AG04449 (cell line): Measurements from ENCODE around the gene SNRK.

Experiments used
- CTCF ChIA-PET: fragments of 350-600 bp; formaldehyde crosslinking; extraction: SDS; loops from one replicate; lab custom pipeline; 2021; ENCODE audit warnings: antibody characterized with exemption; lab: Yijun Ruan, JAX
- POLR2A ChIA-PET: fragments of 400-600, 350-600 bp; formaldehyde crosslinking; extraction: SDS; loops from one replicate; lab custom pipeline; 2020; ENCODE audit warnings: antibody characterized with exemption, inconsistent platforms; lab: Yijun Ruan, JAX
- DNase-seq: peaks from one replicate; pipeline ENCODE4 v3.0.0-alpha.2; 2010; ENCODE audit warnings: low read depth, low spot score
- H3K4me3 ChIP-seq: 2 replicates; pipeline ENCODE4 v1.5.1; 2011; ENCODE audit warnings: low read depth, mild to moderate bottlenecking, control low read depth, low read length
- TF ChIP-seq, protein P1 (sequence below): IDR thresholded peaks from one replicate; pipeline ENCODE4 v1.5.1; 2011; ENCODE audit warnings: mild to moderate bottlenecking, moderate library complexity, low read length, control low read depth, inconsistent platforms; ENCODE audit not compliant: insufficient read depth; ENCODE audit errors: missing control alignments

Gene SNRK

DNA sequence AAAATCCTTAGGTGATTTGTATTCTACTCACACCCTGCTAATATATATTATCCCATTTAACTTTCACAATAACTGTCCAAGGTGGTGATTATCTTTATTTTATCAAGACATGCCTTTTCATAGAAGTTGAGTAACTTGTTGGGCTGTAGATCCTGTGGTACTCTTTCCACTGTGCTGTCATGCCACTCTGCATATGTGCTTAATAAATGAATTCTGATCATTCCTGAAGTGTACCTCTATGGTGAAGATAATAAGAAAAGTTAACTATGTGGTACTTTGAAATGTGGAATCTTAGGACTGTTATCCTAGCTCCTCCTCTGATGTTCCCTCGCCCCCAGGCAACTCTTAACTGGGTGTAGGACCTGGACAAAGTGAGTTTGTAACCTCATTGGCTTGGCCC is 5.2 kb downstream of the SNRK start:
- POLR2A ChIA-PET: no interaction called here

DNA sequence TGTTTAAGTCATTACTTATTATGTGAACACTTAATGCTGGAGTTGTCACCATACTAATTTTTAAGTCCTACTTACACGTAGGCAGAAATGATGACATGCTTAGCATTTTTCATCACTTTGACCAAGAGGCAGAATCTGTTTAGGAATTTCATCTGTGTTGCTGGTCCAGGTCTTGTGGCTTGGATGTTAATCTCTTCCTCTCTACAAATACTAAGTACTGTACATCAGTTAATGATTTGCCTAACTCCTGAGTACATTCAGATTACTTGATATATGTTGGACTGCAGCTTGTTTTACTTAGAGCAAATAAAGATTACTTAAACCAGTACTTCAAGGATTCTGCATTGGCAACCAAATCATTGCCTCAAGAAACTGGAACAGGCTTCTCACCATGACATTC is 8.6 kb downstream of the SNRK start:
- no peak overlapping the region for H3K4me3 ChIP-seq
- POLR2A ChIA-PET: interaction anchor here (0.6 kb wide), 1 partner anchor 85 kb away, joined by 3 read pairs; no protein-coding TSS in a partner anchor
- no peak for DNase-seq
- TF ChIP-seq, protein P1, sequence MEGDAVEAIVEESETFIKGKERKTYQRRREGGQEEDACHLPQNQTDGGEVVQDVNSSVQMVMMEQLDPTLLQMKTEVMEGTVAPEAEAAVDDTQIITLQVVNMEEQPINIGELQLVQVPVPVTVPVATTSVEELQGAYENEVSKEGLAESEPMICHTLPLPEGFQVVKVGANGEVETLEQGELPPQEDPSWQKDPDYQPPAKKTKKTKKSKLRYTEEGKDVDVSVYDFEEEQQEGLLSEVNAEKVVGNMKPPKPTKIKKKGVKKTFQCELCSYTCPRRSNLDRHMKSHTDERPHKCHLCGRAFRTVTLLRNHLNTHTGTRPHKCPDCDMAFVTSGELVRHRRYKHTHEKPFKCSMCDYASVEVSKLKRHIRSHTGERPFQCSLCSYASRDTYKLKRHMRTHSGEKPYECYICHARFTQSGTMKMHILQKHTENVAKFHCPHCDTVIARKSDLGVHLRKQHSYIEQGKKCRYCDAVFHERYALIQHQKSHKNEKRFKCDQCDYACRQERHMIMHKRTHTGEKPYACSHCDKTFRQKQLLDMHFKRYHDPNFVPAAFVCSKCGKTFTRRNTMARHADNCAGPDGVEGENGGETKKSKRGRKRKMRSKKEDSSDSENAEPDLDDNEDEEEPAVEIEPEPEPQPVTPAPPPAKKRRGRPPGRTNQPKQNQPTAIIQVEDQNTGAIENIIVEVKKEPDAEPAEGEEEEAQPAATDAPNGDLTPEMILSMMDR: no peak
- CTCF ChIA-PET: interaction anchor here (0.6 to 1.2 kb wide), 3 partner anchors 10 to 133 kb away, joined by 3 read pairs; no protein-coding TSS in a partner anchor

More for the DNA sequence above, 5.2 kb downstream of the SNRK start:
- TF ChIP-seq, protein P1: no peak
- CTCF ChIA-PET: interaction anchor here (2.3 kb wide), 1 partner anchor 212 kb away, joined by 7 read pairs; no protein-coding TSS in a partner anchor
- no peak for DNase-seq
- no peak overlapping the region for H3K4me3 ChIP-seq

DNA sequence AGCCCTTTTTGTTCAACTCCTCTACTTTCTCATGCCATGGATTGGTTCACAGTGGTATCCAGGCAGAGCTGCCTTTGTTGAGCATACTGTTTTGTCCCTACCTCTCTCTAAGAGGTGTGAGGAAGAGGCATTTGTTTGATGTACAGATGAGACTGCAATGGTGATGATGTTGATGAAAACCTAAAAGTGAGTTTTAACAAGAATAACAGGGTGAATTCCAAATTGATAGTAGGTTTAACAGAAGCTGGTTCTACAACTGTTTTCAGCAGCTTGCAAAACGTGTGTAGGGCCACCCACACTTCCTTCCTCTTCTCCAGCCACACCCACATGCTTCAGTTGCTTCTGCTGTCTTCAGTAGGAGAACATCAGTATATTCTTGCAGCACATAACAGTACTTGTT is 10.2 kb downstream of the SNRK start:
- no peak for DNase-seq
- ChIA-PET CTCF (interaction anchor here (1.0 to 1.4 kb wide), 3 partner anchors 10 to 207 kb away, joined by 4 to 6 read pairs (median 4); partner anchors contain the start of gene SNRK), POLR2A (no interaction called here)
- TF ChIP-seq, protein P1: no peak
- H3K4me3 ChIP-seq: no peak overlapping the region

DNA sequence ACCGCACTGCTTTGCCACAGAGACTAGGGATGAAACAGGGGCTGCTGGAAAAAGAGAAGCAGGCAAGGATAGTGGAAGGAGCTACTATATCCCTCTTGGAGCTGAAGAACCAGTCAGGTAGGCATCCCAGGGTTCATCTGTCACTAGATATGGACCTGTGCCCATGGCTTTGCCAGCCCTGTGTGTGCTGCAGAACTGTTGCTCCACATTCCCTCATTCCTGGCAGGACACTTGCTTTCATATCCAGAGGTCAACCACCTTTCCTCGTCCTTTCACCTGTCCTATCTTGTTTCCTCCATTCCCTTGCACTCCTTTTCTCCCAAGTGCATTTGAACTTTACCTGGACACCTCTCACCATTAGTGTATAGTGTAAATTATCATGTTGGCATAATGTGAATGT is 12.0 kb downstream of the SNRK start:
- ChIA-PET POLR2A (no interaction called here), CTCF (no interaction called here)
- TF ChIP-seq, protein P1: no peak
- DNase-seq: no peak
- H3K4me3 ChIP-seq: no peak overlapping the region

DNA sequence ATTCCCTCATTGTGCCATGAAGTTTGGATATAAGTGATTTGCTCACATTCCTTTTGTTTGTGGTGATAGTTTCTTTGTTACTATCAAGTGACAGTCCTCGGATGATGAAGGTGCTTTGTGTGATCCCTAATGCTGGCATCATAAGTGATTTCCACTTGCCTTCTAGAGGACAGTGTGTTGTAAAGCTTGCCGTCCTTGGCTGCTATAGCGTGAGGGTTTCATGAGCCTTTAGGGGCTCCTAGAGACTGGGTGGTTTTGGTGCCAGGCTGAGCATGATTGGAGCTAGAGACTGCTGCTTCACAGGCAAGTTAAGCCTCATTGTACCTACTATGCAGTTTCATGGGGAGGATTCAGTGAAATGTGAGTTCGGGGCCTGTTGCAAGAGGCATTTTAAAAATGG is 12.4 kb downstream of the SNRK start:
- TF ChIP-seq, protein P1: no peak
- ChIA-PET CTCF (no interaction called here), POLR2A (no interaction called here)

GRCh38 chr3:43302116-43302880 is 16.0 kb downstream of the SNRK start:
- no peak overlapping the region for H3K4me3 ChIP-seq
- TF ChIP-seq, protein P1: no peak
- CTCF ChIA-PET: no interaction called here
- DNase-seq: no peak
- POLR2A ChIA-PET: no interaction called here

More for the DNA sequence above, 12.4 kb downstream of the SNRK start:
- no peak overlapping the region for H3K4me3 ChIP-seq
- no peak for DNase-seq
